BLaER1 (cell line): ENCODE measurements around the gene C11orf21.

ENCODE experiments used
- H3K27ac ChIP-seq: shearing (Covaris generic); formaldehyde crosslinking; 2 replicates; pipeline ENCODE4 v1.8.1; 2022
- H3K27me3 ChIP-seq: shearing (Covaris generic); formaldehyde crosslinking; 2 replicates; pipeline ENCODE4 v1.8.1; 2022
- H3K36me3 ChIP-seq: shearing (Covaris generic); formaldehyde crosslinking; 2 replicates; pipeline ENCODE4 v1.8.1; 2022
- H3K4me1 ChIP-seq: shearing (Covaris generic); formaldehyde crosslinking; 2 replicates; pipeline ENCODE4 v1.8.1; 2022
- H3K4me2 ChIP-seq: shearing (Covaris generic); formaldehyde crosslinking; 2 replicates; pipeline ENCODE4 v1.8.1; 2022
- H3K4me3 ChIP-seq: shearing (Covaris generic); formaldehyde crosslinking; 2 replicates; pipeline ENCODE4 v1.8.1; 2022
- H3K9ac ChIP-seq: shearing (Covaris generic); formaldehyde crosslinking; 2 replicates; pipeline ENCODE4 v1.8.1; 2022
- H3K9me3 ChIP-seq: shearing (Covaris generic); formaldehyde crosslinking; 2 replicates; pipeline ENCODE4 v1.8.1; 2022
- H4K20me1 ChIP-seq: shearing (Covaris generic); formaldehyde crosslinking; 2 replicates; pipeline ENCODE4 v1.8.1; 2022
- Cebpa-rat ChIP-seq: shearing (Covaris generic); IDR thresholded peaks from 2 replicates; pipeline ENCODE4 v1.8.1; 2022

Gene C11orf21

GRCh38 chr11:2307501-2308331 is 6.0 kb upstream of the C11orf21 start:
- H3K4me1 ChIP-seq = peaks cover 50% of the 10 kb centered on the region
- no peak overlapping the region for H3K9ac ChIP-seq
- no peaks in the 10 kb centered on the region for H3K36me3 ChIP-seq
- H4K20me1 ChIP-seq = peaks cover 3% of the 10 kb centered on the region; the same call in 1 of the 2 replicates
- peak overlapping the region; percentile 61 for H3K4me2 ChIP-seq
- peak overlapping the region; percentile 41; the same call in 1 of the 2 replicates for H3K27ac ChIP-seq
- TF ChIP-seq Cebpa-rat = no peak
- H3K9me3 ChIP-seq = no peaks in the 10 kb centered on the region
- H3K27me3 ChIP-seq = no peaks in the 10 kb centered on the region; the same call in 1 of the 2 replicates
- H3K4me3 ChIP-seq = no peak overlapping the region

- 0 out of 2 replicates have a peak overlapping the region, but pooled peaks have one; percentile 19 for H3K9ac ChIP-seq
- H3K27ac ChIP-seq = peak overlapping the region; percentile 41; the same call in 1 of the 2 replicates
- H3K36me3 ChIP-seq = no peaks in the 10 kb centered on the region
- TF ChIP-seq Cebpa-rat = no peak
- no peaks in the 10 kb centered on the region for H3K9me3 ChIP-seq
- H4K20me1 ChIP-seq = peaks cover 5% of the 10 kb centered on the region; the same call in 1 of the 2 replicates
- H3K4me3 ChIP-seq = no peak overlapping the region
- peak overlapping the region; percentile 61 for H3K4me2 ChIP-seq
- no peaks in the 10 kb centered on the region; the same call in 1 of the 2 replicates for H3K27me3 ChIP-seq
- peaks cover 58% of the 10 kb centered on the region for H3K4me1 ChIP-seq
Measured at GRCh38 chr11:2306877-2307500, 5.3 kb upstream of the C11orf21 start.

GRCh38 chr11:2306452-2306823 is 4.7 kb upstream of the C11orf21 start:
- Histone ChIP-seq H3K9ac (no peak overlapping the region), H3K4me3 (no peak overlapping the region), H3K27me3 (no peaks in the 10 kb centered on the region; the same call in 1 of the 2 replicates), H4K20me1 (peaks cover 9% of the 10 kb centered on the region; the same call in 1 of the 2 replicates), H3K36me3 (no peaks in the 10 kb centered on the region), H3K4me2 (peak overlapping the region; percentile 71), H3K9me3 (no peaks in the 10 kb centered on the region), H3K4me1 (peaks cover 63% of the 10 kb centered on the region), H3K27ac (peak overlapping the region; percentile 44; the same call in 1 of the 2 replicates)
- TF ChIP-seq Cebpa-rat = no peak

GRCh38 chr11:2305788-2306451 is 4.2 kb upstream of the C11orf21 start:
- H3K27ac ChIP-seq = peak overlapping the region; percentile 44; the same call in 1 of the 2 replicates
- H4K20me1 ChIP-seq = peaks cover 15% of the 10 kb centered on the region; the same call in 1 of the 2 replicates
- H3K4me3 ChIP-seq = no peak overlapping the region
- no peaks in the 10 kb centered on the region; the same call in 1 of the 2 replicates for H3K27me3 ChIP-seq
- peak overlapping the region; percentile 71 for H3K4me2 ChIP-seq
- no peak for TF ChIP-seq Cebpa-rat
- H3K9ac ChIP-seq = no peak overlapping the region
- H3K4me1 ChIP-seq = peaks cover 68% of the 10 kb centered on the region
- no peaks in the 10 kb centered on the region for H3K9me3 ChIP-seq
- no peaks in the 10 kb centered on the region for H3K36me3 ChIP-seq

GRCh38 chr11:2305140-2305778 is 3.5 kb upstream of the C11orf21 start:
- no peaks in the 10 kb centered on the region for H3K36me3 ChIP-seq
- no peak for TF ChIP-seq Cebpa-rat
- H3K4me1 ChIP-seq = peaks cover 75% of the 10 kb centered on the region
- peak overlapping the region; percentile 43; the same call in 1 of the 2 replicates for H3K9ac ChIP-seq
- H3K9me3 ChIP-seq = no peaks in the 10 kb centered on the region
- no peak overlapping the region for H3K27ac ChIP-seq
- H3K4me2 ChIP-seq = peak overlapping the region; percentile 71
- no peaks in the 10 kb centered on the region; the same call in 1 of the 2 replicates for H3K27me3 ChIP-seq
- H4K20me1 ChIP-seq = peaks cover 21% of the 10 kb centered on the region; the same call in 1 of the 2 replicates
- H3K4me3 ChIP-seq = no peak overlapping the region

- H3K4me3 ChIP-seq = no peak overlapping the region
- no peaks in the 10 kb centered on the region for H3K36me3 ChIP-seq
- H3K9me3 ChIP-seq = no peaks in the 10 kb centered on the region
- H3K4me2 ChIP-seq = peak overlapping the region; percentile 71; the same call in 1 of the 2 replicates
- H3K4me1 ChIP-seq = peaks cover 78% of the 10 kb centered on the region
- H3K27ac ChIP-seq = no peak overlapping the region
- H3K27me3 ChIP-seq = no peaks in the 10 kb centered on the region; the same call in 1 of the 2 replicates
- H4K20me1 ChIP-seq = peaks cover 21% of the 10 kb centered on the region; the same call in 1 of the 2 replicates
- no peak for TF ChIP-seq Cebpa-rat
- H3K9ac ChIP-seq = peak overlapping the region; percentile 43; the same call in 1 of the 2 replicates
Measured at GRCh38 chr11:2304506-2305139, 2.9 kb upstream of the C11orf21 start.

GRCh38 chr11:2303627-2304505 is 2.1 kb upstream of the C11orf21 start:
- Histone ChIP-seq H3K4me1 (peaks cover 86% of the 10 kb centered on the region), H3K4me3 (no peak overlapping the region), H3K27me3 (no peaks in the 10 kb centered on the region; the same call in 1 of the 2 replicates), H3K27ac (no peak overlapping the region), H3K4me2 (peak overlapping the region; percentile 91), H3K9me3 (no peaks in the 10 kb centered on the region), H3K9ac (no peak overlapping the region), H3K36me3 (no peaks in the 10 kb centered on the region), H4K20me1 (peaks cover 24% of the 10 kb centered on the region; the same call in 1 of the 2 replicates)
- TF ChIP-seq Cebpa-rat = no peak
